HG03432 (cell line): ENCODE data around the gene IFITM10.
"Not testable (repeated sequence)": the region's sequence is repeated elsewhere in the genome, so short reads cannot be mapped to it uniquely, and the experiment has no call there.

Experiments
- ATAC-seq: cut with Tn5 transposase; IDR thresholded peaks from one replicate; pipeline ENCODE4 v1.9.1; 2021; ENCODE audit warnings: mild to moderate bottlenecking, moderate library complexity; ENCODE audit not compliant: unreplicated experiment

Gene IFITM10

DNA sequence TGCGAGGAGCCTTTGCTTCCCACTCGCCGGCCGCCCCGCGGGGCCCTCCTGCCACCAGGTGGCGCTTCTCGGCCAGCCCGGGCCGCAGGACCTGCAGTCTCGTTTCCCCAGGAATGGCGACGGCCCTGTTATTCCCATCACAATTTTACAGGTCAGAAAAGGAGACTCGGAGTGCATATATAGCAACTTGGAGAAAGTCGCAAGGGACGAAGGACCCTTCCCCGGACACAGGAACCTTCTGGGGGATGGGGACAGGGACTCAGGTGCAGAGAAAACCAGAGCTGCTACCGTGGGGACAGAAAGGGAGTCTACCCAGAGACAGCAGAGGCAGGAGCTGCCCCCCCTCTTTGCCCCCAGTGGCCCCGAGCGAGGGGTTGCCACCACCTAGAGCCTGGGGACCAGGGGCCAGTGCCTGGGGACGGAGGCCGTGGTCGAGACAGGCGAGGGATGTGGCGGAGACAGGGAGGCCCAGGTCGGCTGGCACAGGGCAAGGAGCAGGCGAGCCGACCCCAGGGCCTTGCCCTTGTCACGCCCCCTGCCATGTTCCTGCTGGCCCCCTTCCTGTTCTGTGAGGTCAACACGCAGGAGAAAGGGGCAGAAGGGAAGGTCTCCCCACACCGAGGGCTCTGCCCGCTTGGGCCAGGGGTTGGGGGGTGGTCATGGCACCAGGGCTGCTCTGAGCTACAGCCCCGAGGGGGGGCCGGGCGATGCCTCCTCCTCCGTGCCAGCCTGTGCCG, 56.9 kb downstream of the IFITM10 start:
- no peak for ATAC-seq

DNA sequence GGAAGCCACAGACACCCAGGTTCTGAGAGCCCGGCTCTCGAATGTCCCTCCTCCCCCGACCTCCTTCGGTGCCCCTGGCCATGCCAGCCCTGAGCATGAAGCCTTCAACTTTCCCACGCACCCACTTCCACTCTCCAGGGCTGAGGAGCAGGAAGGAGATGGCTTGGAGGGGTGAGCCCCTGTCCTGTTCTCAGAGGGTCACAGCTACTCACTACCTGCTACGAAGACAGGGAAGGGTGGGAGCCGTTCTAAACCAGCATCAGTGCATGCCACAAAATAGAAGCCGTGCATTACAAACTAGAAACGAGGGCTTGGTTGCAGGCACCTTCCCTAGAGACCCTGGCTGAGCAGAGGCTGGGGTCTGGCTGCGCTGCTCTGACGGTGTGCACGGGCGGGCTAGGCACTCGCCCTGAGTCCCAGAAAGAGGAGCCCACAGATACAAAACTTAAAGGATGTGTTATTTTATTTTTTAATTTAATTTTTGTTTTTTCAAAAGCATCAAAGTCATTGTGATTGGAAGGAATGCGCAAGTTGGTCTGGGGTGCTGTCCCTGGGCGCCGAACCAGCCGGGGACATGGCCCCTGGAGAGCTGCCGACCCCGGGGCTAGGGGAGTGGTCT, 57.6 kb downstream of the IFITM10 start:
- no peak for ATAC-seq

- no peak for ATAC-seq
These were observed 58.3 kb downstream of the IFITM10 start for GRCh38 chr11:1691878-1692707.

GRCh38 chr11:1691026-1691877, 59.1 kb downstream of the IFITM10 start:
- ATAC-seq: no peak

GRCh38 chr11:1690167-1691025, 60.0 kb downstream of the IFITM10 start:
- ATAC-seq: no peak

GRCh38 chr11:1689250-1690166, 60.9 kb downstream of the IFITM10 start:
- not testable (repeated sequence) for ATAC-seq

GRCh38 chr11:1688336-1688947, 62.0 kb downstream of the IFITM10 start:
- ATAC-seq: not testable (repeated sequence)

- ATAC-seq: not testable (repeated sequence)
These were observed 64.2 kb downstream of the IFITM10 start for GRCh38 chr11:1686220-1686619.

- not testable (repeated sequence) for ATAC-seq
These were observed 65.2 kb downstream of the IFITM10 start for GRCh38 chr11:1684886-1685874.

GRCh38 chr11:1683904-1684572, 66.4 kb downstream of the IFITM10 start:
- ATAC-seq: not testable (repeated sequence)

DNA sequence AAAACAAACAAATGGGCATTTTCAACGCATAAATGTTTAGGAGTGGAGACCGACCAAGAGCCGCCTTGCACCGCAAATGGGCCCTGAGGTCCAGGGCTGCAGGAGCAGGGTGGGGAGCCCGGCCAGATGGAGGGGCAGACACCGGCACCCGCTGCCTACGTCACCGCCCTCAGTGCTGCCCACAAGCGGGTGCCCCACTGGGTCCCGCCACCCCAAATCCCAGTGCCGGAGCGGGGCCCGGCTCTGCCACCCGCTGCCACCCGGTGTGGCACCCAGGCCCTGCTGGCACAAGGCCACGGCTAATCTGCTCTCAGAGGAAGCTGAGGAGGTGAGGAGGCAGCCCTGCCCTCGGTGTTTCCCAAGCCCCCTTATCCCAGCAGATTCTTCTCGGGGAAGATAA, 67.2 kb downstream of the IFITM10 start:
- not testable (repeated sequence) for ATAC-seq
